Activated gamma-delta T cell (primary cell): ENCODE results near the gene GALC.

Experiments used
- DNase-seq: peaks from one replicate; lab custom pipeline; 2025; lab: John Stamatoyannopoulos, UW

Gene GALC

GRCh38 chr14:88007608-88008007, 14.6 kb upstream of the GALC start:
- no peak for DNase-seq

GRCh38 chr14:88005978-88006851, 13.2 kb upstream of the GALC start:
- DNase-seq = no peak

- no peak for DNase-seq
These were observed 12.1 kb upstream of the GALC start, which contains the start of gene GPR65 for GRCh38 chr14:88005050-88005481. Gene GPR65, plus strand, starts transcription at chr14:88005135. Its CDS starts 5,713 bp downstream, at chr14:88010848.

- no peak for DNase-seq
These were observed 11.6 kb upstream of the GALC start for GRCh38 chr14:88004506-88005036.

GRCh38 chr14:88003425-88003824, 10.4 kb upstream of the GALC start:
- DNase-seq = no peak

GRCh38 chr14:88002421-88003075, 9.6 kb upstream of the GALC start:
- DNase-seq = no peak

GRCh38 chr14:87999277-87999676, 6.3 kb upstream of the GALC start:
- no peak for DNase-seq

- no peak for DNase-seq
These were observed 5.5 kb upstream of the GALC start for GRCh38 chr14:87998482-87998881.

GRCh38 chr14:87996291-87996592, 3.3 kb upstream of the GALC start:
- DNase-seq = no peak

GRCh38 chr14:87995500-87996290, 2.7 kb upstream of the GALC start:
- DNase-seq = no peak

- no peak for DNase-seq
These were observed 2.0 kb upstream of the GALC start for GRCh38 chr14:87994974-87995373.

- no peak for DNase-seq
These were observed 650 bp downstream of the GALC start for GRCh38 chr14:87992346-87992717.

GRCh38 chr14:87990682-87991081, 2.3 kb downstream of the GALC start:
- no peak for DNase-seq

GRCh38 chr14:87989956-87990299, 3.1 kb downstream of the GALC start:
- DNase-seq = no peak

- no peak for DNase-seq
These were observed 3.6 kb downstream of the GALC start for GRCh38 chr14:87989221-87989955.

- DNase-seq = no peak
These were observed 13.3 kb downstream of the GALC start for GRCh38 chr14:87979689-87980088.

- DNase-seq = no peak
These were observed 17.3 kb downstream of the GALC start for GRCh38 chr14:87975636-87976035.

- DNase-seq = no peak
These were observed 22.0 kb downstream of the GALC start for GRCh38 chr14:87971010-87971409.

- DNase-seq = no peak
These were observed 25.5 kb downstream of the GALC start for GRCh38 chr14:87967496-87967895.

GRCh38 chr14:87966816-87967215, 26.2 kb downstream of the GALC start:
- DNase-seq = no peak

- no peak for DNase-seq
These were observed 31.7 kb downstream of the GALC start for GRCh38 chr14:87961246-87961645.
